GM12891 (cell line): Measurements from ENCODE around the gene VAV3.

Experiments
- POLR2A ChIP-seq: IDR thresholded peaks from 2 replicates; pipeline ENCODE4 v1.6.1; 2011; ENCODE audit warnings: low read depth, low read length, control low read depth
- POLR2AphosphoS5 ChIP-seq: IDR thresholded peaks from 2 replicates; pipeline ENCODE4 v1.6.1; 2011; ENCODE audit warnings: low read depth, low read length, control low read depth
- SPI1 ChIP-seq: IDR thresholded peaks from 2 replicates; pipeline ENCODE4 v1.6.1; 2011; ENCODE audit warnings: low read depth, low read length, control low read depth

DNA sequence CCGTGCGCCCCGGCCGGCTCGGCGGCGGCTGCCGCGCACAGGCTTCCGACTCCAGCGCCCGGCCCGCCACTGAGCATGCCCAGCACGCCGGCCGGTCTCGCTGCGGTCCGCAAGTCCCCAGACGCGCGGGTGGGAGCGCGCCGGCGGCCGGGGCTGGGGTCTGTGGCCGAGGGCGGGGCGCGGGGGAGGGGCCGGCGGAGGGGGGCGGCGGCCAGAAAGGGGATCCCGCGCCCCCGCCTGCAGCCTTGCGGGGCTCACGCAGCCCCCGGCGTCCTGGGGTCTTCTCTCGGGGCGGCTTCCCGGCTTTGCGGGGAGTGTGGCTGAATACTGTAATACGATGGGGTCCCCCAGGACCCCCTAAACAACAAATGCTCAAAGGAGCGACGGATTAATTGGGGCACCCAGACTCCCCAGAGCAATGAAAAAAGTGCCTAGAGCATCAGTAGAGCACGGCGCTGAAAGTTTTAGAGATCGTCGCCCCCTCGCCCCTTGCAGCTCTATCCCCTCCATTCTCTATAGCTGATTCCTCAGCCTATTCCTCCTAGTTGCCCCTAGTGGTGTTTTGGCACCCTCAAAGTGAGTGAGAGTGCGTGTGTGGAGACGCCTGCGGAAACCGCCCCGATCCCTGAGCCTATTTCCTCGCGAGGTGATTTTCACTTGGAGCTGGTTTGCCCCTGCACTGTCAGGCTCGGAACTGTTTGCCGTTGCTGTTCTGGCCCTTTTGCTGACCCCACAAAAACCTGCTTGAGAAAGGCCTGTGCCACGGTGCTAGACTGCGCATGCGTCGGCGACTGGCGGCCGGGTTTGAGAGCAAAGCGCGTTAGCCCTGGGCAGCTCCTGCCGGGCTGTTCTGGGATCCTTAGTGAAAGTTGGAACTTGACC, at the start of gene VAV3:
- no peak for TF ChIP-seq SPI1
- no peak for TF ChIP-seq POLR2A
- TF ChIP-seq POLR2AphosphoS5 = no peak
